PC-3 (cell line): ENCODE results near the gene LITAF.

Experiments
- CTCF ChIP-seq: fragments of 300-600 bp; sonication (generic); conservative IDR thresholded peaks from 2 replicates; pipeline ENCODE4 v1.5.1; 2017; ENCODE audit warnings: antibody characterized with exemption, low read depth, mild to moderate bottlenecking, low read length
- EZH2 ChIP-seq: fragments of 300-600 bp; sonication (generic); IDR thresholded peaks from one replicate; pipeline ENCODE4 v1.6.1; 2017; ENCODE audit warnings: antibody characterized with exemption, mild to moderate bottlenecking, low read length; ENCODE audit not compliant: unreplicated experiment
- EZH2phosphoT487 ChIP-seq: fragments of 300-600 bp; sonication (generic); IDR thresholded peaks from 2 replicates; pipeline ENCODE4 v1.6.1; 2018; ENCODE audit warnings: mild to moderate bottlenecking, antibody characterized with exemption, low read length, borderline replicate concordance

- TF ChIP-seq CTCF (no peak), EZH2 (no peak), EZH2phosphoT487 (no peak)
These were observed 29.6 kb downstream of the LITAF start for GRCh38 chr16:11556945-11557720.
